ENCODE measurements around the gene LRP1-AS.

Gene LRP1-AS

GRCh38 chr12:57159311-57159710 lies 11.9 kb upstream of the LRP1-AS start:
- Histone ChIP-seq H3K36me3 (ENCODE audit: insufficient read depth, low read length) (peaks cover 24% of the 10 kb centered on the region), H3K4me1 (ENCODE audit: insufficient read depth, low read length) (no peaks in the 10 kb centered on the region), H3K9me3 (ENCODE audit: control insufficient read depth, insufficient read depth, low read length) (no peaks in the 10 kb centered on the region), H3K9ac (ENCODE audit: low read depth, low read length) (no peak overlapping the region)

GRCh38 chr12:57158665-57159064 lies 11.2 kb upstream of the LRP1-AS start:
- Histone ChIP-seq H3K9me3 (ENCODE audit: control insufficient read depth, insufficient read depth, low read length) (no peaks in the 10 kb centered on the region), H3K4me1 (ENCODE audit: insufficient read depth, low read length) (no peaks in the 10 kb centered on the region), H3K9ac (ENCODE audit: low read depth, low read length) (no peak overlapping the region), H3K36me3 (ENCODE audit: insufficient read depth, low read length) (peaks cover 24% of the 10 kb centered on the region)

- no peaks in the 10 kb centered on the region for H3K9me3 ChIP-seq (ENCODE audit: control insufficient read depth, insufficient read depth, low read length)
- no peak overlapping the region for H3K9ac ChIP-seq (ENCODE audit: low read depth, low read length)
- peaks cover 27% of the 10 kb centered on the region for H3K36me3 ChIP-seq (ENCODE audit: insufficient read depth, low read length)
- no peaks in the 10 kb centered on the region for H3K4me1 ChIP-seq (ENCODE audit: insufficient read depth, low read length)
Measured at GRCh38 chr12:57158186-57158585, 10.8 kb upstream of the LRP1-AS start.

- no peaks in the 10 kb centered on the region for H3K4me1 ChIP-seq (ENCODE audit: insufficient read depth, low read length)
- no peak overlapping the region for H3K9ac ChIP-seq (ENCODE audit: low read depth, low read length)
- H3K9me3 ChIP-seq (ENCODE audit: control insufficient read depth, insufficient read depth, low read length), result no peaks in the 10 kb centered on the region
- peaks cover 27% of the 10 kb centered on the region for H3K36me3 ChIP-seq (ENCODE audit: insufficient read depth, low read length)
Measured at GRCh38 chr12:57157588-57158173, 10.3 kb upstream of the LRP1-AS start.

GRCh38 chr12:57156701-57157403 lies 9.4 kb upstream of the LRP1-AS start:
- Histone ChIP-seq H3K9me3 (ENCODE audit: control insufficient read depth, insufficient read depth, low read length) (no peaks in the 10 kb centered on the region), H3K4me1 (ENCODE audit: insufficient read depth, low read length) (peaks cover 4% of the 10 kb centered on the region; the same call in 1 of the 2 replicates), H3K36me3 (ENCODE audit: insufficient read depth, low read length) (peaks cover 25% of the 10 kb centered on the region), H3K9ac (ENCODE audit: low read depth, low read length) (no peak overlapping the region)

GRCh38 chr12:57154804-57155434 lies 7.5 kb upstream of the LRP1-AS start:
- H3K9ac ChIP-seq (ENCODE audit: low read depth, low read length), result no peak overlapping the region
- H3K4me1 ChIP-seq (ENCODE audit: insufficient read depth, low read length), result peaks cover 6% of the 10 kb centered on the region; the same call in 1 of the 2 replicates
- H3K9me3 ChIP-seq (ENCODE audit: control insufficient read depth, insufficient read depth, low read length), result no peaks in the 10 kb centered on the region
- H3K36me3 ChIP-seq (ENCODE audit: insufficient read depth, low read length), result peaks cover 19% of the 10 kb centered on the region; the same call in 1 of the 2 replicates

GRCh38 chr12:57154076-57154475 lies 6.7 kb upstream of the LRP1-AS start:
- H3K36me3 ChIP-seq (ENCODE audit: insufficient read depth, low read length), result peaks cover 19% of the 10 kb centered on the region; the same call in 1 of the 2 replicates
- no peaks in the 10 kb centered on the region for H3K9me3 ChIP-seq (ENCODE audit: control insufficient read depth, insufficient read depth, low read length)
- H3K4me1 ChIP-seq (ENCODE audit: insufficient read depth, low read length), result peaks cover 6% of the 10 kb centered on the region; the same call in 1 of the 2 replicates
- no peak overlapping the region for H3K9ac ChIP-seq (ENCODE audit: low read depth, low read length)

GRCh38 chr12:57153415-57153997 lies 6.1 kb upstream of the LRP1-AS start:
- Histone ChIP-seq H3K9ac (ENCODE audit: low read depth, low read length) (no peak overlapping the region), H3K36me3 (ENCODE audit: insufficient read depth, low read length) (peaks cover 17% of the 10 kb centered on the region; the same call in 1 of the 2 replicates), H3K4me1 (ENCODE audit: insufficient read depth, low read length) (peaks cover 6% of the 10 kb centered on the region; the same call in 1 of the 2 replicates), H3K9me3 (ENCODE audit: control insufficient read depth, insufficient read depth, low read length) (no peaks in the 10 kb centered on the region)

GRCh38 chr12:57152639-57153038 lies 5.2 kb upstream of the LRP1-AS start:
- no peaks in the 10 kb centered on the region for H3K9me3 ChIP-seq (ENCODE audit: control insufficient read depth, insufficient read depth, low read length)
- H3K36me3 ChIP-seq (ENCODE audit: insufficient read depth, low read length), result peaks cover 16% of the 10 kb centered on the region; the same call in 1 of the 2 replicates
- H3K4me1 ChIP-seq (ENCODE audit: insufficient read depth, low read length), result peaks cover 11% of the 10 kb centered on the region; the same call in 1 of the 2 replicates
- no peak overlapping the region for H3K9ac ChIP-seq (ENCODE audit: low read depth, low read length)

- Histone ChIP-seq H3K9me3 (ENCODE audit: control insufficient read depth, insufficient read depth, low read length) (no peaks in the 10 kb centered on the region), H3K9ac (ENCODE audit: low read depth, low read length) (no peak overlapping the region), H3K4me1 (ENCODE audit: insufficient read depth, low read length) (peaks cover 18% of the 10 kb centered on the region; the same call in 1 of the 2 replicates), H3K36me3 (ENCODE audit: insufficient read depth, low read length) (peaks cover 15% of the 10 kb centered on the region; the same call in 1 of the 2 replicates)
Measured at GRCh38 chr12:57151741-57152630, 4.6 kb upstream of the LRP1-AS start.

- Histone ChIP-seq H3K9ac (ENCODE audit: low read depth, low read length) (no peak overlapping the region), H3K4me1 (ENCODE audit: insufficient read depth, low read length) (peaks cover 23% of the 10 kb centered on the region), H3K9me3 (ENCODE audit: control insufficient read depth, insufficient read depth, low read length) (no peaks in the 10 kb centered on the region), H3K36me3 (ENCODE audit: insufficient read depth, low read length) (peaks cover 21% of the 10 kb centered on the region)
Measured at GRCh38 chr12:57150400-57151000, 3.1 kb upstream of the LRP1-AS start.

GRCh38 chr12:57149245-57149900 lies 2.0 kb upstream of the LRP1-AS start:
- no peak overlapping the region for H3K9ac ChIP-seq (ENCODE audit: low read depth, low read length)
- peaks cover 20% of the 10 kb centered on the region for H3K36me3 ChIP-seq (ENCODE audit: insufficient read depth, low read length)
- H3K9me3 ChIP-seq (ENCODE audit: control insufficient read depth, insufficient read depth, low read length), result no peaks in the 10 kb centered on the region
- peaks cover 23% of the 10 kb centered on the region for H3K4me1 ChIP-seq (ENCODE audit: insufficient read depth, low read length)
